Brain microvascular endothelial cell (primary cell): Measurements from ENCODE around the gene TRA2B.

ENCODE experiments used
- DNase-seq: peaks from one replicate; pipeline ENCODE4 v3.0.0-alpha.2; 2020
- H3K27ac ChIP-seq: fragments of 250-450 bp; sonication (Bioruptor Pico); 2 replicates; pipeline ENCODE4 v1.5.1; 2020; ENCODE audit warnings: mild to moderate bottlenecking, moderate library complexity
- H3K27me3 ChIP-seq: fragments of 250-450 bp; sonication (Bioruptor Pico); replicated peaks from 2 replicates; pipeline ENCODE4 v1.5.1; 2020; ENCODE audit warnings: mild to moderate bottlenecking
- H3K36me3 ChIP-seq: fragments of 250-450 bp; sonication (Bioruptor Pico); replicated peaks from 2 replicates; pipeline ENCODE4 v1.5.1; 2020; ENCODE audit warnings: mild to moderate bottlenecking
- H3K4me3 ChIP-seq: 2 replicates; pipeline ENCODE4 v1.5.1; 2011; ENCODE audit warnings: low read depth, mild to moderate bottlenecking, control low read depth, low read length, moderate library complexity
- in situ Hi-C: cut with HindIII; loops from 2 replicates; pipeline ENCODE4 v1.10.0; 2017; ENCODE audit warnings: low sequenced_read_pairs, low pct_ligation_motif_present
- TF ChIP-seq, protein P1 (sequence below): IDR thresholded peaks from 2 replicates; pipeline ENCODE4 v1.5.1; 2011; ENCODE audit warnings: low read depth, mild to moderate bottlenecking, moderate library complexity, low read length, control low read depth, inconsistent platforms; ENCODE audit errors: missing control alignments

The TRA2B gene

DNA sequence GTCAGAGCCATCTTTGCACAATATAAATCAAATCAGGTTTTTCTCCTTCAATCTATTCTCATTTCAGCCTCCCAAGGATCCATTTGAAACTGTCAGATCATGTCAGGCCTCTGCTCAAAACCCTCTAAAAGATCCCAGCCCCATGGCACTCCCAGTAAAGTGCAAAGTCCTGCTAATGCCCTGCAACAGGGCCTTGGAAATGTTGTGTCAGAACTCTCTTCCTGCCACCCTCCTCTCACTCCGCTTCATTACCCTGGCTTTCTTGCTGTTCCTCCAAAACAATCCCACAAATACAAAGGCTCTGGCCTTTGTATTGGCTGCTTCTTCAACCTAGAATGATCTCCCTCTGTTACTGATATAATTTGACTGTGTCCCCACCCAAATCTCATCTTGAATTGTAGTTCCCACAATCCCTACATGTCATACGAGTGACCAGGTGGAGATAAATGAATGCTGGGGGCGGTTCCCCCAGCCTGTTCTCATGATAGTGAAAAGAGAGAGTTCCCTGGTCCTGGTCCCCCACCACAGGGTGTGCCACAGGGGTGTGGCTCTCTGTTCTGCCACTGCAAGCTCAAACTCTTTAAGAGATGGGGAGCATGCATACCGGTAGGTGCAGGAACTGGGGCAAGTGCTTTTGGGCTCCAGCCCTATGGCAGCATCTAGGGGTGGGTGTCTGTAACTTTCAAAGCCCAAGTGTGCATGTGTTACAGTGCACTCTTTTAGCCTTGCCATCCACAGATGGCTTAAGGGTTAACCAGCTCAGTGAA lies 22.9 kb upstream of the TRA2B start:
- H3K27me3 ChIP-seq = no peaks in the 10 kb centered on the region
- no peak for DNase-seq
- no peaks in the 10 kb centered on the region for H3K36me3 ChIP-seq
- in situ Hi-C loops = no loop called here
- H3K27ac ChIP-seq = peak overlapping the region; percentile 31
- TF ChIP-seq, protein P1, sequence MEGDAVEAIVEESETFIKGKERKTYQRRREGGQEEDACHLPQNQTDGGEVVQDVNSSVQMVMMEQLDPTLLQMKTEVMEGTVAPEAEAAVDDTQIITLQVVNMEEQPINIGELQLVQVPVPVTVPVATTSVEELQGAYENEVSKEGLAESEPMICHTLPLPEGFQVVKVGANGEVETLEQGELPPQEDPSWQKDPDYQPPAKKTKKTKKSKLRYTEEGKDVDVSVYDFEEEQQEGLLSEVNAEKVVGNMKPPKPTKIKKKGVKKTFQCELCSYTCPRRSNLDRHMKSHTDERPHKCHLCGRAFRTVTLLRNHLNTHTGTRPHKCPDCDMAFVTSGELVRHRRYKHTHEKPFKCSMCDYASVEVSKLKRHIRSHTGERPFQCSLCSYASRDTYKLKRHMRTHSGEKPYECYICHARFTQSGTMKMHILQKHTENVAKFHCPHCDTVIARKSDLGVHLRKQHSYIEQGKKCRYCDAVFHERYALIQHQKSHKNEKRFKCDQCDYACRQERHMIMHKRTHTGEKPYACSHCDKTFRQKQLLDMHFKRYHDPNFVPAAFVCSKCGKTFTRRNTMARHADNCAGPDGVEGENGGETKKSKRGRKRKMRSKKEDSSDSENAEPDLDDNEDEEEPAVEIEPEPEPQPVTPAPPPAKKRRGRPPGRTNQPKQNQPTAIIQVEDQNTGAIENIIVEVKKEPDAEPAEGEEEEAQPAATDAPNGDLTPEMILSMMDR = no peak
- no peak overlapping the region for H3K4me3 ChIP-seq

DNA sequence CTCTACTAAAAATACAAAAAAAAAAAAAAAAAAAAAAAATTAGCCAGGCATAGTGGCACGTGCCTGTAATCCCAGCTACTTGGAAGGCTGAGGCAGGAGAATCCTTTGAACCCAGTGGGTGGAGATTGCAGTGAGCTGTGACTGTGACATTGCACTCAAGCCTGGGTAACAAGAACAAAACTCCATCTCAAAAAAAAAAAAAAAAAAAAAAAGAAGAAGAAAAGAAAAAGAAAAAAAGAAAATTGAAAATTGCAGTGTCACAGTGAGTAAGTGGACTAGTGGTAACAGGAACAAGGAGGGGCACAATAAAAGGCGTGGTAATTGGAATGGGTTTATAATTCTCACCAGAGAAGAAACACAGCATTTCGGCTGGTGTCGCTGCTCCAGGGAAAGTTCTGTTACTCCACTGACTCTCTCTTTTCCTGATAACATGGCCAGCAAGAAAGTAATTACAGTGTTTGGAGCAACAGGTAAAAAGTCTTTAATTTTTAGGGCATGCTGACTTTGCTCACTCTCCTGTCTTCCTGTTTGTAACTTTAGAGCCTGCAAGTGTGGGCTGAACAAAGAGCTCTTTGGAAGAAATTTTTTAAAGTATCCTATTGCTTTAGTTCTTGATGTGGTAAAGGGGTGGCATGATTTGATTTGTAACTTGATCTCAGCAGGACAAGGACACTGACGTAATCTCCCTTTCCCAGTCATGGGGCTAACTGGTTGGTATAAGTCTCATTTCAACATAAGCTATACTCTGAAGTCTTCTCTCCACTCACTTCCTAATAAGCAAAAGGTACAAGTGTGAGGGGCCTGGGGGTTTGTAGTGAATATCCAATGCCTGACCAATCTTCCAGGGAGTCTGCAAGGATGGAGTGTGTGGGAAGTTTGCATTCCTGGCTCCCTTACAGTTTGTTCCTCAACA lies 22.1 kb upstream of the TRA2B start:
- H3K36me3 ChIP-seq = no peaks in the 10 kb centered on the region
- in situ Hi-C loops = no loop called here
- TF ChIP-seq, protein P1 = no peak
- peak overlapping the region; percentile 31 for H3K27ac ChIP-seq
- DNase-seq = peak; percentile 69
- H3K27me3 ChIP-seq = no peaks in the 10 kb centered on the region
- H3K4me3 ChIP-seq = peak overlapping the region; percentile 22

DNA sequence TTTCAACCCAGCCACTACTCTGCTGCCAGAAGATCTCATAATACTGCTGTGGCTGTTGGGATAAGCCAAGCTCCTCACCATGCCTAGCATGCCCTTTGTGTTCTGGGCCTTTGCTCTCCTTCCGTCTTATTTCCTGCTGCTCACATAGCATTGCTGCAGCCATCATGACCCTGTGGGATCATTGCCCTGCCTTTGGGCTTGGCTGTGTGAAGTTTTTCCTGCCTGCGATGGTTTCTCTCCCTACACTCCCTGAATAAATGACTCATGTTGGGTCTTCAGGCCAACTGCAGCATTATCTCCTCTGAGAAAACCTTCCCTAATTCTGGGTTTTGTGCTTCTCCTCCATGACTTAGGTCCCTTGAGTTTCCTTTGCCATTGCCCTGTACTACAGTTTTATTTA lies 20.8 kb upstream of the TRA2B start:
- Histone ChIP-seq H3K27ac (no peak overlapping the region), H3K36me3 (no peaks in the 10 kb centered on the region), H3K27me3 (no peaks in the 10 kb centered on the region), H3K4me3 (no peak overlapping the region)
- in situ Hi-C loops = no loop called here
- TF ChIP-seq, protein P1 = no peak
- no peak for DNase-seq

DNA sequence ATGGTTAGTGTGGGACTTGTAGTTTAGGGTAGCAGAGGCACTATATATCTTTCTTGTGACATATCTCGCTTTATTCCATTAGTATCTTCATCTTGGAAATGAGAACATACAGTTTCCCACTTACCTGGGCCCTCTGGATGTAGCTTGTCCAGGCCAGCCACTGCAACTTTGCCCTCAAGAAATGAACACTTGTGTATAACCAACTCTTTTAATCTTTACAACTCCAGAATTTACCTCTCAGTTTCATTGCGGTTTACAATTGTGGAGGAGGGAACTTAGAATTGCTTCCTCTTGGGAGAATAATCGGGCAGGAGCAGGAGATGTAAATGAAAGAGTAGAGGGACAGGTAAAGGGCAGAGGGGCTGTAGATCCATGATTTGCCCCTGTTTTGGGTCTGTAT lies 18.4 kb upstream of the TRA2B start:
- TF ChIP-seq, protein P1 = no peak
- Histone ChIP-seq H3K36me3 (no peaks in the 10 kb centered on the region), H3K27ac (no peak overlapping the region), H3K27me3 (no peaks in the 10 kb centered on the region), H3K4me3 (no peak overlapping the region)
- DNase-seq = no peak
- in situ Hi-C loops = no loop called here

DNA sequence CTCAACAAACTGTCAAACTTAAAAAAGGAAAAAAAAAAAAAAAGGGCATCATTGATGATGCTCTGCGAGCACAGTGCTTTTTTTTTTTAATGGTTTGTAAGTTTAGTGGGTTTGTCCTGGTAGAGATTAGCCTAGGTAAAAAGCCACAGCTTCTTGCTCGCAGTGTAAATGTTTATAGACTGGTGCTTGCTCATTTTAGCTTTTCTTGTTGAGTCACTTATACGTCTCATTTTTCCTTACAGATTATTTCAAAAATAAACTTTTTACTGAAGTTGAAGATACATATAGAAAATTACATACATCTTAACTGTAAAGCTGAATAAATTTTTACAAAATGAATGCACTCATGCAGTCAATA lies 16.5 kb upstream of the TRA2B start:
- in situ Hi-C loops = no loop called here
- H3K4me3 ChIP-seq = no peak overlapping the region
- no peaks in the 10 kb centered on the region for H3K36me3 ChIP-seq
- H3K27me3 ChIP-seq = no peaks in the 10 kb centered on the region
- no peak for DNase-seq
- no peak overlapping the region for H3K27ac ChIP-seq
- TF ChIP-seq, protein P1 = no peak
